Measurements from ENCODE around the gene LAPTM5.

The LAPTM5 gene

GRCh38 chr1:30804822-30805221 is 47.2 kb upstream of the LAPTM5 start:
- Histone ChIP-seq H3K79me2 (ENCODE audit: low read length) (no peaks in the 10 kb centered on the region), H3K9ac (ENCODE audit: low read length) (no peak overlapping the region), H2AFZ (ENCODE audit: low read length) (no peak overlapping the region), H3K4me1 (ENCODE audit: low read length) (no peaks in the 10 kb centered on the region), H3K36me3 (replicated peaks; ENCODE audit: insufficient read depth, low read length) (no peaks in the 10 kb centered on the region), H3K4me2 (ENCODE audit: low read depth, low read length) (no peak overlapping the region), H3K4me3 (ENCODE audit: low read length) (no peak overlapping the region), H3K9me2 (replicated peaks; ENCODE audit: insufficient read depth, low read length) (no peaks in the 10 kb centered on the region), H3K9me3 (replicated peaks; ENCODE audit: insufficient read depth, low read length) (no peaks in the 10 kb centered on the region), H3F3A (ENCODE audit: insufficient read depth, low read length) (no peaks in the 10 kb centered on the region), H4K20me1 (ENCODE audit: insufficient read depth, low read length) (no peaks in the 10 kb centered on the region), H3K27ac (ENCODE audit: low read length) (no peak overlapping the region), H3K27me3 (replicated peaks; ENCODE audit: insufficient read depth, low read length) (peaks cover 68% of the 10 kb centered on the region)
- DNase-seq, result no peak
- TF ChIP-seq CTCF (IDR thresholded peaks at IDR 0.05; ENCODE audit: low read length) (no peak), EZH2 (optimal IDR thresholded peaks at IDR 0.05; ENCODE audit: low read depth, low read length) (no peak), EZH2phosphoT487 (IDR thresholded peaks at IDR 0.05; ENCODE audit: low read length) (no peak)

- Histone ChIP-seq H3K27ac (ENCODE audit: low read length) (no peak overlapping the region), H3K9me2 (replicated peaks; ENCODE audit: insufficient read depth, low read length) (no peaks in the 10 kb centered on the region), H3K4me1 (ENCODE audit: low read length) (no peaks in the 10 kb centered on the region), H3K36me3 (replicated peaks; ENCODE audit: insufficient read depth, low read length) (no peaks in the 10 kb centered on the region), H2AFZ (ENCODE audit: low read length) (no peak overlapping the region), H3K27me3 (replicated peaks; ENCODE audit: insufficient read depth, low read length) (peaks cover 63% of the 10 kb centered on the region), H3K9me3 (replicated peaks; ENCODE audit: insufficient read depth, low read length) (no peaks in the 10 kb centered on the region), H4K20me1 (ENCODE audit: insufficient read depth, low read length) (no peaks in the 10 kb centered on the region), H3K4me2 (ENCODE audit: low read depth, low read length) (no peak overlapping the region), H3K4me3 (ENCODE audit: low read length) (no peak overlapping the region), H3F3A (ENCODE audit: insufficient read depth, low read length) (no peaks in the 10 kb centered on the region), H3K79me2 (ENCODE audit: low read length) (no peaks in the 10 kb centered on the region), H3K9ac (ENCODE audit: low read length) (no peak overlapping the region)
- DNase-seq, result no peak
- TF ChIP-seq CTCF (IDR thresholded peaks at IDR 0.05; ENCODE audit: low read length) (no peak), EZH2phosphoT487 (IDR thresholded peaks at IDR 0.05; ENCODE audit: low read length) (no peak), EZH2 (optimal IDR thresholded peaks at IDR 0.05; ENCODE audit: low read depth, low read length) (no peak)
Measured at GRCh38 chr1:30804352-30804751, 46.8 kb upstream of the LAPTM5 start.

GRCh38 chr1:30803562-30803961 is 46.0 kb upstream of the LAPTM5 start:
- no peaks in the 10 kb centered on the region for H3K9me3 ChIP-seq (replicated peaks; ENCODE audit: insufficient read depth, low read length)
- H3K36me3 ChIP-seq (replicated peaks; ENCODE audit: insufficient read depth, low read length), result no peaks in the 10 kb centered on the region
- peaks cover 56% of the 10 kb centered on the region for H3K27me3 ChIP-seq (replicated peaks; ENCODE audit: insufficient read depth, low read length)
- no peak for DNase-seq
- H2AFZ ChIP-seq (ENCODE audit: low read length), result no peak overlapping the region
- no peak overlapping the region for H3K9ac ChIP-seq (ENCODE audit: low read length)
- H3K9me2 ChIP-seq (replicated peaks; ENCODE audit: insufficient read depth, low read length), result no peaks in the 10 kb centered on the region
- no peaks in the 10 kb centered on the region for H4K20me1 ChIP-seq (ENCODE audit: insufficient read depth, low read length)
- no peak overlapping the region for H3K27ac ChIP-seq (ENCODE audit: low read length)
- no peak overlapping the region for H3K4me2 ChIP-seq (ENCODE audit: low read depth, low read length)
- no peaks in the 10 kb centered on the region for H3K79me2 ChIP-seq (ENCODE audit: low read length)
- H3K4me1 ChIP-seq (ENCODE audit: low read length), result no peaks in the 10 kb centered on the region
- TF ChIP-seq EZH2 (optimal IDR thresholded peaks at IDR 0.05; ENCODE audit: low read depth, low read length) (no peak), CTCF (IDR thresholded peaks at IDR 0.05; ENCODE audit: low read length) (no peak), EZH2phosphoT487 (IDR thresholded peaks at IDR 0.05; ENCODE audit: low read length) (no peak)
- H3K4me3 ChIP-seq (ENCODE audit: low read length), result no peak overlapping the region
- H3F3A ChIP-seq (ENCODE audit: insufficient read depth, low read length), result no peaks in the 10 kb centered on the region

All from MM.1S (cell line).